ENCODE measurements around the gene GNS. TPM values are rescaled to one million over a fixed set of nuclear protein-coding genes. Genes with fewer than 3 reads are reported as not detected.

Gene GNS
- total and polyA plus RNA-seq, 2 donors (not counting 3 experiments of a cell fraction or from before 2014, with no cell fraction given) = 107 to 142 TPM

DNA sequence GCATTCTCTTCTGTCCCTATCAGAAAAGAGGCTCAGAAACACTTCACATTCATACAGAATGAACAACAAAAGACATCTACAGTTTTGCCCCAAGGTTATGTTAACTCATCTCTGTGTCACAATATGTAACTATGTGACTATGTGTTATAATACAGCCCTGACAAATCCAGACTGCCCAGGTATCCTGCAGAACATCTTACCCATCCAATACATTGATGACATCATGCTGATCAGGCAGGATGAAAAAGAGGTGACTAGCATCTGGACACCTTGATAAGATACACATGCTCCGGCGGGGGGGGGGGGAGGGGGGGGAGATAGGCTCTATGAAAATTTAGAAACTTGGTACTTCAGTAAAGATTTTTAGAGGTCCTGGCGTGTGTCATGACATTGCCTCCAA, 8.3 kb upstream of the GNS start:
- Histone ChIP-seq H3K4me2 (ENCODE audit: insufficient read depth, low read length) (no peak overlapping the region), H3K4me1 (ENCODE audit: control insufficient read depth, extremely low read depth, insufficient read depth, low read length) (no peaks in the 10 kb centered on the region), H3K9me1 (replicated peaks; ENCODE audit: control insufficient read depth, extremely low read depth, insufficient read depth, low read length) (no peaks in the 10 kb centered on the region), H3K27ac (ENCODE audit: insufficient read depth, low read depth, low read length) (no peak overlapping the region), H3K36me3 (ENCODE audit: control insufficient read depth in 2 of 2, extremely low read depth in 1 of 2, insufficient read depth in 2 of 2, low read length in 2 of 2) (no peaks in the 10 kb centered on the region), H3K9me3 (replicated peaks; ENCODE audit: control insufficient read depth, insufficient read depth, low read length) (no peaks in the 10 kb centered on the region), H4K20me1 (replicated peaks; ENCODE audit: control insufficient read depth, extremely low read depth, insufficient read depth, low read length) (no peaks in the 10 kb centered on the region), H3K9ac (replicated peaks; ENCODE audit: extremely low read depth, insufficient read depth, low read length) (no peak overlapping the region), H2AFZ (ENCODE audit: low read depth, low read length) (no peak overlapping the region), H3K4me3 (replicated peaks in 1 of 3; ENCODE audit: insufficient read depth in 1 of 3, low read depth in 1 of 3, low read length in 3 of 3) (no peak overlapping the region), H3K79me2 (ENCODE audit: control insufficient read depth, insufficient read depth, low read length) (no peaks in the 10 kb centered on the region), H3K27me3 (ENCODE audit: control insufficient read depth in 2 of 2, insufficient read depth in 2 of 2, low read length in 2 of 2) (peaks cover 0 to 2% of the 10 kb centered on the region in 2 experiments)
- DNase-seq (ENCODE audit: low read depth, low spot score) (no peak), FAIRE-seq (no peak)
- ChIA-PET POLR2A (no interaction called here), CTCF (no interaction called here)
- dilution Hi-C loops (cut with MboI; ENCODE audit: extremely low pct_ligation_motif_present, low sequenced_read_pairs) (no loop called here), intact Hi-C loops (cut with micrococcal nuclease) (no loop called here)
- TF ChIP-seq FOS (IDR thresholded peaks at IDR 0.05; ENCODE audit: borderline replicate concordance, insufficient read depth, low read length) = no peak
- BruUV-seq (replicated peaks) = no TSS peak

- FAIRE-seq (no peak), DNase-seq (ENCODE audit: low read depth, low spot score) (no peak)
- TF ChIP-seq EZH2 (IDR thresholded peaks at IDR 0.05; ENCODE audit: borderline replicate concordance, low read depth, low read length, severe bottlenecking) (no peak), GATA2 (IDR thresholded peaks at IDR 0.05; ENCODE audit: insufficient read depth, insufficient read length, low read depth, low read length) (no peak), JUN (IDR thresholded peaks at IDR 0.05; ENCODE audit: borderline replicate concordance, insufficient read depth, insufficient read length, low read depth) (no peak), FOS (IDR thresholded peaks at IDR 0.05; ENCODE audit: borderline replicate concordance, insufficient read depth, low read length) (no peak)
- TF ChIP-seq, protein P1, sequence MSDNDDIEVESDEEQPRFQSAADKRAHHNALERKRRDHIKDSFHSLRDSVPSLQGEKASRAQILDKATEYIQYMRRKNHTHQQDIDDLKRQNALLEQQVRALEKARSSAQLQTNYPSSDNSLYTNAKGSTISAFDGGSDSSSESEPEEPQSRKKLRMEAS (IDR thresholded peaks at IDR 0.05; ENCODE audit: insufficient read depth, insufficient read length) = no peak
- TF ChIP-seq, protein P2, sequence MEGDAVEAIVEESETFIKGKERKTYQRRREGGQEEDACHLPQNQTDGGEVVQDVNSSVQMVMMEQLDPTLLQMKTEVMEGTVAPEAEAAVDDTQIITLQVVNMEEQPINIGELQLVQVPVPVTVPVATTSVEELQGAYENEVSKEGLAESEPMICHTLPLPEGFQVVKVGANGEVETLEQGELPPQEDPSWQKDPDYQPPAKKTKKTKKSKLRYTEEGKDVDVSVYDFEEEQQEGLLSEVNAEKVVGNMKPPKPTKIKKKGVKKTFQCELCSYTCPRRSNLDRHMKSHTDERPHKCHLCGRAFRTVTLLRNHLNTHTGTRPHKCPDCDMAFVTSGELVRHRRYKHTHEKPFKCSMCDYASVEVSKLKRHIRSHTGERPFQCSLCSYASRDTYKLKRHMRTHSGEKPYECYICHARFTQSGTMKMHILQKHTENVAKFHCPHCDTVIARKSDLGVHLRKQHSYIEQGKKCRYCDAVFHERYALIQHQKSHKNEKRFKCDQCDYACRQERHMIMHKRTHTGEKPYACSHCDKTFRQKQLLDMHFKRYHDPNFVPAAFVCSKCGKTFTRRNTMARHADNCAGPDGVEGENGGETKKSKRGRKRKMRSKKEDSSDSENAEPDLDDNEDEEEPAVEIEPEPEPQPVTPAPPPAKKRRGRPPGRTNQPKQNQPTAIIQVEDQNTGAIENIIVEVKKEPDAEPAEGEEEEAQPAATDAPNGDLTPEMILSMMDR (IDR thresholded peaks at IDR 0.05; ENCODE audit: extremely low read depth in 1 of 2, insufficient read depth in 1 of 2, low read depth in 1 of 2, low read length in 2 of 2) = no peak
- POLR2A ChIA-PET = no interaction called here
- dilution Hi-C loops (cut with MboI; ENCODE audit: extremely low pct_ligation_motif_present, low sequenced_read_pairs) = no loop called here
- H2AFZ ChIP-seq (ENCODE audit: low read depth, low read length) = no peak overlapping the region
- no TSS peak for BruUV-seq (replicated peaks)
- no peak overlapping the region for H3K4me2 ChIP-seq (ENCODE audit: insufficient read depth, low read length)
- no peaks in the 10 kb centered on the region for H3K9me3 ChIP-seq (replicated peaks; ENCODE audit: control insufficient read depth, insufficient read depth, low read length)
- no peak overlapping the region for H3K4me3 ChIP-seq (replicated peaks in 1 of 3; ENCODE audit: insufficient read depth in 1 of 3, low read depth in 1 of 3, low read length in 3 of 3)
- peaks cover 14% of the 10 kb centered on the region for H3K4me1 ChIP-seq (ENCODE audit: control insufficient read depth, extremely low read depth, insufficient read depth, low read length)
- no peak overlapping the region for H3K9ac ChIP-seq (replicated peaks; ENCODE audit: extremely low read depth, insufficient read depth, low read length)
- intact Hi-C loops (cut with micrococcal nuclease) = no loop called here
- H3K27ac ChIP-seq (ENCODE audit: insufficient read depth, low read depth, low read length) = no peak overlapping the region
- no peaks in the 10 kb centered on the region for H3K27me3 ChIP-seq (ENCODE audit: control insufficient read depth in 2 of 2, insufficient read depth in 2 of 2, low read length in 2 of 2)
- H3K36me3 ChIP-seq (ENCODE audit: control insufficient read depth in 2 of 2, extremely low read depth in 1 of 2, insufficient read depth in 2 of 2, low read length in 2 of 2) = no peaks in the 10 kb centered on the region
- H3K9me1 ChIP-seq (replicated peaks; ENCODE audit: control insufficient read depth, extremely low read depth, insufficient read depth, low read length) = no peaks in the 10 kb centered on the region
- H3K79me2 ChIP-seq (ENCODE audit: control insufficient read depth, insufficient read depth, low read length) = peaks cover 15% of the 10 kb centered on the region
- no peaks in the 10 kb centered on the region for H4K20me1 ChIP-seq (replicated peaks; ENCODE audit: control insufficient read depth, extremely low read depth, insufficient read depth, low read length)
- CTCF ChIA-PET = no interaction called here
Observed at GRCh38 chr12:64760808-64761573, 1.8 kb upstream of the GNS start.

Data from endothelial cell of umbilical vein (primary cell).